SK-N-SH (cell line): Measurements from ENCODE around the gene SDE2. TPM values are rescaled to one million over a fixed set of nuclear protein-coding genes. Genes with fewer than 3 reads are reported as not detected.

Source experiments
- CTCF ChIA-PET: fragments of 300-600, 350-600 bp; formaldehyde crosslinking; extraction: SDS; loops from one replicate; lab custom pipeline; 2021; lab: Yijun Ruan, JAX
- POLR2A ChIA-PET: fragments of 350-600 bp; sonication (Branson Sonifier 250); formaldehyde crosslinking; extraction: SDS; loops from one replicate; lab custom pipeline; 2020; ENCODE audit warnings: antibody characterized with exemption, inconsistent platforms; lab: Yijun Ruan, JAX
- DNase-seq: peaks from one replicate; pipeline ENCODE4 v3.0.0; 2012
- H2AFZ ChIP-seq: fragments of 200-600 bp; sonication (generic); 2 replicates; pipeline ENCODE4 v1.8.1; 2016; ENCODE audit warnings: antibody characterized with exemption, mild to moderate bottlenecking, low read depth
- H3F3A ChIP-seq: fragments of 200-600 bp; sonication (generic); replicated peaks from 2 replicates; pipeline ENCODE3; 2016; ENCODE audit warnings: antibody characterized with exemption, mild to moderate bottlenecking; ENCODE audit not compliant: insufficient read depth
- H3K27ac ChIP-seq, 2 experiments: fragments of 200-500 bp in 1 of 2; fragments of 200-600 bp in 1 of 2; sonication (Bioruptor generic) in 1 of 2; sonication (generic), shearing (Covaris generic) in 1 of 2; 2 replicates each; pipeline versions ENCODE4 v1.5.1 to v1.6.1; 2014 to 2016; ENCODE audit warnings: low read depth in 2 of 2, inconsistent platforms in 1 of 2, low read length in 1 of 2, mild to moderate bottlenecking in 1 of 2, mixed read lengths in 1 of 2
- H3K27me3 ChIP-seq: fragments of 200-600 bp; sonication (generic), shearing (Covaris generic); 2 replicates; pipeline ENCODE4 v1.6.1; 2016; ENCODE audit warnings: mixed run types; ENCODE audit not compliant: insufficient read depth
- H3K36me3 ChIP-seq, 2 experiments: fragments of 200-500 bp in 1 of 2; fragments of 200-600 bp in 1 of 2; sonication (Bioruptor generic) in 1 of 2; sonication (generic) in 1 of 2; replicated peaks in 1 of 2; 2 replicates each; pipeline versions ENCODE3 to v1.5.1; 2014 to 2016; ENCODE audit warnings: low read length in 1 of 2, mild to moderate bottlenecking in 1 of 2; ENCODE audit not compliant: insufficient read depth in 2 of 2, control insufficient read depth in 1 of 2
- H3K4me1 ChIP-seq, 2 experiments: fragments of 200-500 bp in 1 of 2; fragments of 200-600 bp in 1 of 2; sonication (Bioruptor generic) in 1 of 2; sonication (generic), shearing (Covaris generic) in 1 of 2; 2 replicates each; pipeline versions ENCODE4 v1.5.1 to v1.6.1; 2014 to 2016; ENCODE audit warnings: low read depth in 1 of 2, low read length in 1 of 2, mixed run types in 1 of 2; ENCODE audit not compliant: insufficient read depth in 2 of 2, control insufficient read depth in 1 of 2
- H3K4me2 ChIP-seq: fragments of 200-600 bp; sonication (generic), shearing (Covaris generic); 2 replicates; pipeline ENCODE4 v1.6.1; 2017; ENCODE audit warnings: mixed run types
- H3K4me3 ChIP-seq, 2 experiments: fragments of 200-500 bp in 1 of 2; fragments of 200-600 bp in 1 of 2; sonication (Bioruptor generic) in 1 of 2; sonication (generic), shearing (Covaris generic) in 1 of 2; 2 replicates each; pipeline versions ENCODE4 v1.5.1 to v1.8.1; 2014 to 2016; ENCODE audit warnings: low read depth in 2 of 2, inconsistent platforms in 1 of 2, low read length in 1 of 2, mild to moderate bottlenecking in 1 of 2, mixed read lengths in 1 of 2, moderate library complexity in 1 of 2
- H3K79me2 ChIP-seq: fragments of 200-600 bp; sonication (generic); 2 replicates; pipeline ENCODE4 v1.8.1; 2017; ENCODE audit warnings: mild to moderate bottlenecking; ENCODE audit not compliant: insufficient read depth
- H3K9ac ChIP-seq: fragments of 200-600 bp; sonication (generic); 2 replicates; pipeline ENCODE4 v1.6.1; 2017; ENCODE audit warnings: mixed run types
- H3K9me2 ChIP-seq: fragments of 200-600 bp; sonication (generic); 2 replicates; pipeline ENCODE4 v1.6.1; 2017; ENCODE audit warnings: mixed run types
- H3K9me3 ChIP-seq: fragments of 200-600 bp; sonication (generic); 2 replicates; pipeline ENCODE4 v1.6.1; 2017; ENCODE audit warnings: mixed run types, mild to moderate bottlenecking, moderate library complexity
- H4K20me1 ChIP-seq: fragments of 200-600 bp; sonication (generic); 2 replicates; pipeline ENCODE4 v1.6.1; 2017; ENCODE audit warnings: mild to moderate bottlenecking, mixed run types; ENCODE audit not compliant: insufficient read depth
- CHD2 ChIP-seq: fragments of 150-350 bp; IDR thresholded peaks from 2 replicates; pipeline ENCODE4 v1.6.1; 2018; ENCODE audit warnings: low read length; ENCODE audit not compliant: partially characterized antibody
- FOXJ3 ChIP-seq: sonication (generic); formaldehyde crosslinking; IDR thresholded peaks from 2 replicates; pipeline ENCODE4 v1.5.1; 2020; ENCODE audit warnings: mild to moderate bottlenecking, missing genetic modification reagents
- FOXM1 ChIP-seq: IDR thresholded peaks from 2 replicates; pipeline ENCODE4 v1.4.0; 2012; ENCODE audit warnings: low read depth, mild to moderate bottlenecking
- GABPA ChIP-seq: IDR thresholded peaks from 2 replicates; pipeline ENCODE4 v1.4.0; 2012; ENCODE audit warnings: low read depth, mild to moderate bottlenecking
- GATA2 ChIP-seq: sonication (generic); formaldehyde crosslinking; IDR thresholded peaks from 2 replicates; pipeline ENCODE4 v1.5.0; 2020; ENCODE audit warnings: mild to moderate bottlenecking, missing genetic modification reagents
- MEF2A ChIP-seq: IDR thresholded peaks from 2 replicates; pipeline ENCODE4 v1.4.0; 2012; ENCODE audit warnings: low read depth, borderline replicate concordance
- NFIC ChIP-seq: IDR thresholded peaks from 2 replicates; pipeline ENCODE4 v1.4.0; 2012; ENCODE audit warnings: borderline replicate concordance
- NRF1 ChIP-seq: IDR thresholded peaks from 2 replicates; pipeline ENCODE4 v1.6.1; 2012; ENCODE audit warnings: low read depth, mild to moderate bottlenecking, low read length
- RCOR1 ChIP-seq: fragments of 150-350 bp; IDR thresholded peaks from 2 replicates; pipeline ENCODE4 v1.6.1; 2017; ENCODE audit warnings: antibody characterized with exemption, low read length
- RFX5 ChIP-seq: IDR thresholded peaks from 2 replicates; pipeline ENCODE4 v1.6.1; 2012; ENCODE audit warnings: mild to moderate bottlenecking, improper control_type of control experiment, low read length
- RXRA ChIP-seq: IDR thresholded peaks from 2 replicates; pipeline ENCODE4 v1.4.0; 2012; ENCODE audit warnings: low read depth, mild to moderate bottlenecking, borderline replicate concordance
- SIN3A ChIP-seq: IDR thresholded peaks from 2 replicates; pipeline ENCODE4 v1.6.1; 2012; ENCODE audit warnings: low read depth, mild to moderate bottlenecking, low read length, moderate library complexity, borderline replicate concordance
- TAF1 ChIP-seq: IDR thresholded peaks from 2 replicates; pipeline ENCODE4 v1.6.1; 2012; ENCODE audit warnings: low read depth, mild to moderate bottlenecking, low read length, moderate library complexity, borderline replicate concordance
- TCF12 ChIP-seq: IDR thresholded peaks from 2 replicates; pipeline ENCODE4 v1.4.0; 2012
- TEAD4 ChIP-seq: IDR thresholded peaks from 2 replicates; pipeline ENCODE4 v1.4.0; 2012; ENCODE audit warnings: mild to moderate bottlenecking, borderline replicate concordance; ENCODE audit not compliant: insufficient read depth
- WGBS: methylation state at CpG from one replicate; pipeline ENCODE4 v1.1.6; 2017; ENCODE audit warnings: low lambda C conversion rate; 5-methylcytosine and 5-hydroxymethylcytosine counted together
- polyA plus RNA-seq, 3 experiments: library from polyadenylated mRNA; depleted of rRNA; stranded (reverse); fragments of >200 nt; gene quantifications; 2 replicates each; pipeline ENCODE4 v1.2.3, GENCODE V29; 2012
- TF ChIP-seq, protein P1 (sequence below): IDR thresholded peaks from 2 replicates; pipeline ENCODE4 v1.4.0; 2012; ENCODE audit warnings: low read depth
- TF ChIP-seq, protein P2 (sequence below): IDR thresholded peaks from 2 replicates; pipeline ENCODE4 v1.4.0; 2012; ENCODE audit warnings: low read depth, borderline replicate concordance
- TF ChIP-seq, protein P3 (sequence below): fragments of 150-350 bp; IDR thresholded peaks from 2 replicates; pipeline ENCODE4 v1.6.1; 2016; ENCODE audit warnings: mild to moderate bottlenecking, low read depth, low read length
- TF ChIP-seq, protein P4 (sequence below): IDR thresholded peaks from 2 replicates; pipeline ENCODE4 v1.4.0; 2012; ENCODE audit warnings: low read depth, borderline replicate concordance
- TF ChIP-seq, protein P5 (sequence below): IDR thresholded peaks from 2 replicates; pipeline ENCODE4; 2012
- TF ChIP-seq, protein P6 (sequence below): fragments of 200-600 bp; sonication (generic); IDR thresholded peaks from 2 replicates; pipeline ENCODE4 v1.6.1; 2017; ENCODE audit warnings: antibody characterized with exemption, mild to moderate bottlenecking, moderate library complexity

The SDE2 gene
- polyA plus RNA-seq, 1 of the 3 experiments (the other 2 are of a cell fraction) = 10.1 TPM

DNA sequence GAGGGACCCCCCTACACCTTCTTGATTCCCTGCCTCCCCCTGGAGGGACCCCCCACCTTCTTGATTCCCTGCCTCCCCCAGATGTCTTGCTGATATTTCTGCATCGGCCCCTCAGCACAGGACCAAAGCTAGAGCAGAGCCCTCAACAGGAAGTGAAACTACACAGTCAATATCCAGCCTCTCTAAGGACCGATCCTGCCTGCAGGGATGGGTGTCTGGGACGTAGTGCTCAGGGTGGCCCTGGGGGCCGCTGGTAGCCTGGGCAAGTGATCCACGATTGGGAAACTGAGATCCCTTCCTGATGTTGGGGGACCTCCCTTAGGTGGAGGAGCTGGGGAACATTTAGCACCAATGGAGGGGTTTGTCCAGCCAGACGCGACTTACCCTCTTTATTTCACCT lies 54.2 kb downstream of the SDE2 start:
- POLR2A ChIA-PET = no interaction called here
- H3K27me3 ChIP-seq = no peaks in the 10 kb centered on the region; the same call in 1 of the 2 replicates
- 73% methylated on average over 7 of the region's 7 CpGs for WGBS
- H3F3A ChIP-seq = no peaks in the 10 kb centered on the region
- CTCF ChIA-PET = interaction anchor here (1.1 to 2.1 kb wide), 5 partner anchors 9 to 470 kb away, joined by 3 to 6 read pairs (median 4); no protein-coding TSS in a partner anchor
- no peaks in the 10 kb centered on the region for H3K9me2 ChIP-seq
- no peaks in the 10 kb centered on the region for H3K79me2 ChIP-seq
- TF ChIP-seq CHD2 (no peak), GATA2 (no peak), FOXM1 (no peak)
- TF ChIP-seq, protein P1, sequence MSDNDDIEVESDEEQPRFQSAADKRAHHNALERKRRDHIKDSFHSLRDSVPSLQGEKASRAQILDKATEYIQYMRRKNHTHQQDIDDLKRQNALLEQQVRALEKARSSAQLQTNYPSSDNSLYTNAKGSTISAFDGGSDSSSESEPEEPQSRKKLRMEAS = no peak
- H4K20me1 ChIP-seq = no peaks in the 10 kb centered on the region
- DNase-seq = no peak
- no peaks in the 10 kb centered on the region for H3K9me3 ChIP-seq
- no peak overlapping the region for H3K4me2 ChIP-seq
- H3K4me3 ChIP-seq = no peak overlapping the region
- no peak overlapping the region for H2AFZ ChIP-seq
- no peaks in the 10 kb centered on the region for H3K36me3 ChIP-seq
- no peak overlapping the region for H3K27ac ChIP-seq
- H3K4me1 ChIP-seq = peaks cover 0 to 16% of the 10 kb centered on the region in 2 experiments; a peak in 1 of 4 replicates
- H3K9ac ChIP-seq = no peak overlapping the region

DNA sequence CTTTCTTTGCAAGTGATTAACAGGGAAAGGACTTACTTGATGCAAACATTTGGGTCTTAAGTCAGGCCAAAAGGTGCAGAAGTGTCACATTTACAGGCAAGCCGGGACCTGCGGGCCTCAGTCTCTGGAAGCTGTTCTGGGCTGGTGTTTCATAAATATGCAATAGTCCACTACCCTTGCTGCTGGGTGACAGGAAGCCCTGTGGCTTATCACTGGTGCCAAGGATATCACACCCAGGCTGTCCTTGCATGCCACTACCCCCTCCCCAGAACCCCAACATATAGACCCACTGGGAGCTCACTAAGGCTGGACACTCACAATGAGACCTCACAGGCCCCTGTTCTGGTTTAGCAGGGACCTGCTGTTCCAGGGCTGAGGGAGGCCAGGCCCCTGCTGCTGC lies 54.8 kb downstream of the SDE2 start:
- no peak for DNase-seq
- Histone ChIP-seq H2AFZ (no peak overlapping the region), H3K36me3 (no peaks in the 10 kb centered on the region), H3K9me2 (no peaks in the 10 kb centered on the region), H3K27me3 (no peaks in the 10 kb centered on the region; the same call in 1 of the 2 replicates), H3K9ac (no peak overlapping the region), H3K9me3 (no peaks in the 10 kb centered on the region), H3F3A (no peaks in the 10 kb centered on the region), H3K79me2 (no peaks in the 10 kb centered on the region), H3K4me2 (no peak overlapping the region), H3K4me1 (peaks cover 0 to 16% of the 10 kb centered on the region in 2 experiments; a peak in 1 of 4 replicates), H3K27ac (no peak overlapping the region), H3K4me3 (no peak overlapping the region), H4K20me1 (no peaks in the 10 kb centered on the region)
- 100% methylated on average over 2 of the region's 2 CpGs for WGBS
- CTCF ChIA-PET = interaction anchor here (1.5 to 2.1 kb wide), 3 partner anchors 10 to 470 kb away, joined by 4 to 6 read pairs (median 6); no protein-coding TSS in a partner anchor
- POLR2A ChIA-PET = no interaction called here
- TF ChIP-seq RCOR1 (no peak), NFIC (no peak), SIN3A (no peak), TCF12 (no peak), RFX5 (no peak), RXRA (no peak), TEAD4 (no peak), GABPA (no peak), NRF1 (no peak), FOXJ3 (CRISPR knock-in tag) (no peak), GATA2 (no peak), TAF1 (no peak), MEF2A (no peak)
- TF ChIP-seq, protein P1 = no peak
- TF ChIP-seq, protein P2, sequence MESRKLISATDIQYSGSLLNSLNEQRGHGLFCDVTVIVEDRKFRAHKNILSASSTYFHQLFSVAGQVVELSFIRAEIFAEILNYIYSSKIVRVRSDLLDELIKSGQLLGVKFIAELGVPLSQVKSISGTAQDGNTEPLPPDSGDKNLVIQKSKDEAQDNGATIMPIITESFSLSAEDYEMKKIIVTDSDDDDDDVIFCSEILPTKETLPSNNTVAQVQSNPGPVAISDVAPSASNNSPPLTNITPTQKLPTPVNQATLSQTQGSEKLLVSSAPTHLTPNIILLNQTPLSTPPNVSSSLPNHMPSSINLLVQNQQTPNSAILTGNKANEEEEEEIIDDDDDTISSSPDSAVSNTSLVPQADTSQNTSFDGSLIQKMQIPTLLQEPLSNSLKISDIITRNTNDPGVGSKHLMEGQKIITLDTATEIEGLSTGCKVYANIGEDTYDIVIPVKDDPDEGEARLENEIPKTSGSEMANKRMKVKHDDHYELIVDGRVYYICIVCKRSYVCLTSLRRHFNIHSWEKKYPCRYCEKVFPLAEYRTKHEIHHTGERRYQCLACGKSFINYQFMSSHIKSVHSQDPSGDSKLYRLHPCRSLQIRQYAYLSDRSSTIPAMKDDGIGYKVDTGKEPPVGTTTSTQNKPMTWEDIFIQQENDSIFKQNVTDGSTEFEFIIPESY = no peak
- TF ChIP-seq, protein P3, sequence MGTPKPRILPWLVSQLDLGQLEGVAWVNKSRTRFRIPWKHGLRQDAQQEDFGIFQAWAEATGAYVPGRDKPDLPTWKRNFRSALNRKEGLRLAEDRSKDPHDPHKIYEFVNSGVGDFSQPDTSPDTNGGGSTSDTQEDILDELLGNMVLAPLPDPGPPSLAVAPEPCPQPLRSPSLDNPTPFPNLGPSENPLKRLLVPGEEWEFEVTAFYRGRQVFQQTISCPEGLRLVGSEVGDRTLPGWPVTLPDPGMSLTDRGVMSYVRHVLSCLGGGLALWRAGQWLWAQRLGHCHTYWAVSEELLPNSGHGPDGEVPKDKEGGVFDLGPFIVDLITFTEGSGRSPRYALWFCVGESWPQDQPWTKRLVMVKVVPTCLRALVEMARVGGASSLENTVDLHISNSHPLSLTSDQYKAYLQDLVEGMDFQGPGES = no peak
- TF ChIP-seq, protein P4, sequence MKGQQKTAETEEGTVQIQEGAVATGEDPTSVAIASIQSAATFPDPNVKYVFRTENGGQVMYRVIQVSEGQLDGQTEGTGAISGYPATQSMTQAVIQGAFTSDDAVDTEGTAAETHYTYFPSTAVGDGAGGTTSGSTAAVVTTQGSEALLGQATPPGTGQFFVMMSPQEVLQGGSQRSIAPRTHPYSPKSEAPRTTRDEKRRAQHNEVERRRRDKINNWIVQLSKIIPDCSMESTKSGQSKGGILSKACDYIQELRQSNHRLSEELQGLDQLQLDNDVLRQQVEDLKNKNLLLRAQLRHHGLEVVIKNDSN = no peak
- TF ChIP-seq, protein P5, sequence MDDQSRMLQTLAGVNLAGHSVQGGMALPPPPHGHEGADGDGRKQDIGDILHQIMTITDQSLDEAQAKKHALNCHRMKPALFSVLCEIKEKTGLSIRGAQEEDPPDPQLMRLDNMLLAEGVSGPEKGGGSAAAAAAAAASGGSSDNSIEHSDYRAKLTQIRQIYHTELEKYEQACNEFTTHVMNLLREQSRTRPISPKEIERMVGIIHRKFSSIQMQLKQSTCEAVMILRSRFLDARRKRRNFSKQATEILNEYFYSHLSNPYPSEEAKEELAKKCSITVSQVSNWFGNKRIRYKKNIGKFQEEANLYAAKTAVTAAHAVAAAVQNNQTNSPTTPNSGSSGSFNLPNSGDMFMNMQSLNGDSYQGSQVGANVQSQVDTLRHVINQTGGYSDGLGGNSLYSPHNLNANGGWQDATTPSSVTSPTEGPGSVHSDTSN = no peak
- TF ChIP-seq, protein P6, sequence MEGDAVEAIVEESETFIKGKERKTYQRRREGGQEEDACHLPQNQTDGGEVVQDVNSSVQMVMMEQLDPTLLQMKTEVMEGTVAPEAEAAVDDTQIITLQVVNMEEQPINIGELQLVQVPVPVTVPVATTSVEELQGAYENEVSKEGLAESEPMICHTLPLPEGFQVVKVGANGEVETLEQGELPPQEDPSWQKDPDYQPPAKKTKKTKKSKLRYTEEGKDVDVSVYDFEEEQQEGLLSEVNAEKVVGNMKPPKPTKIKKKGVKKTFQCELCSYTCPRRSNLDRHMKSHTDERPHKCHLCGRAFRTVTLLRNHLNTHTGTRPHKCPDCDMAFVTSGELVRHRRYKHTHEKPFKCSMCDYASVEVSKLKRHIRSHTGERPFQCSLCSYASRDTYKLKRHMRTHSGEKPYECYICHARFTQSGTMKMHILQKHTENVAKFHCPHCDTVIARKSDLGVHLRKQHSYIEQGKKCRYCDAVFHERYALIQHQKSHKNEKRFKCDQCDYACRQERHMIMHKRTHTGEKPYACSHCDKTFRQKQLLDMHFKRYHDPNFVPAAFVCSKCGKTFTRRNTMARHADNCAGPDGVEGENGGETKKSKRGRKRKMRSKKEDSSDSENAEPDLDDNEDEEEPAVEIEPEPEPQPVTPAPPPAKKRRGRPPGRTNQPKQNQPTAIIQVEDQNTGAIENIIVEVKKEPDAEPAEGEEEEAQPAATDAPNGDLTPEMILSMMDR = no peak
